GM23338 (cell line): Measurements from ENCODE around the gene FOXD2. TPM values are rescaled to one million over a fixed set of nuclear protein-coding genes. Genes with fewer than 3 reads are reported as not detected.

Experiments used
- ATAC-seq: fragments of 200-7000 bp; cut with Tn5 transposase; 3 replicates; pipeline ENCODE4 v1.9.1; 2020
- DNase-seq: peaks from one replicate; pipeline ENCODE4 v3.0.0-alpha.2; 2015; ENCODE audit warnings: low spot score
- H2AFZ ChIP-seq: fragments of 200-600 bp; sonication (generic); 2 replicates; pipeline ENCODE4 v1.8.0; 2016; ENCODE audit warnings: antibody characterized with exemption, mild to moderate bottlenecking, moderate library complexity
- H3F3A ChIP-seq: fragments of 200-600 bp; sonication (generic); replicated peaks from 2 replicates; pipeline ENCODE4 v1.8.0; 2017; ENCODE audit warnings: antibody characterized with exemption, mixed run types, low read depth
- H3K27ac ChIP-seq: fragments of 200-600 bp; sonication (generic); 2 replicates; pipeline ENCODE4 v1.6.1; 2016; ENCODE audit warnings: low read depth
- H3K27me3 ChIP-seq: fragments of 200-600 bp; sonication (generic); 2 replicates; pipeline ENCODE4 v1.8.0; 2016; ENCODE audit warnings: mild to moderate bottlenecking, mixed run types, moderate library complexity; ENCODE audit not compliant: insufficient read depth
- H3K36me3 ChIP-seq: fragments of 200-600 bp; sonication (generic); 2 replicates; pipeline ENCODE4 v1.8.0; 2016; ENCODE audit warnings: mild to moderate bottlenecking; ENCODE audit not compliant: insufficient read depth
- H3K4me1 ChIP-seq: fragments of 200-600 bp; sonication (generic); 2 replicates; pipeline ENCODE4 v1.8.0; 2016; ENCODE audit warnings: mild to moderate bottlenecking, moderate library complexity; ENCODE audit not compliant: insufficient read depth
- H3K4me2 ChIP-seq: fragments of 200-600 bp; sonication (generic); 2 replicates; pipeline ENCODE4 v1.7.1; 2017; ENCODE audit warnings: mixed run types
- H3K4me3 ChIP-seq: fragments of 200-600 bp; sonication (generic); 2 replicates; pipeline ENCODE4 v1.6.1; 2016; ENCODE audit warnings: mixed run types
- H3K79me2 ChIP-seq: fragments of 200-600 bp; sonication (generic); replicated peaks from 2 replicates; pipeline ENCODE4 v1.8.0; 2017; ENCODE audit warnings: mild to moderate bottlenecking; ENCODE audit not compliant: insufficient read depth
- H3K9me2 ChIP-seq: fragments of 200-600 bp; sonication (generic); 2 replicates; pipeline ENCODE4 v1.8.0; 2017; ENCODE audit not compliant: insufficient read depth
- H4K20me1 ChIP-seq: fragments of 200-600 bp; sonication (generic); replicated peaks from 2 replicates; pipeline ENCODE4 v1.8.0; 2017; ENCODE audit warnings: mild to moderate bottlenecking; ENCODE audit not compliant: insufficient read depth
- H3K27ac Mint-ChIP-seq: 2 replicates; pipeline ENCODE4 v1.8.0; 2020; ENCODE audit warnings: inconsistent platforms, mild to moderate bottlenecking, moderate library complexity, mixed read lengths
- H3K27me3 Mint-ChIP-seq: 3 replicates; pipeline ENCODE4 v1.8.0; 2022; ENCODE audit warnings: low read depth, mild to moderate bottlenecking, moderate library complexity, mixed read lengths, inconsistent platforms; ENCODE audit not compliant: insufficient read depth, poor library complexity
- H3K36me3 Mint-ChIP-seq: 3 replicates; pipeline ENCODE4 v1.8.0; 2021; ENCODE audit warnings: low read depth, mild to moderate bottlenecking, inconsistent platforms, moderate library complexity, mixed read lengths
- H3K4me1 Mint-ChIP-seq: 3 replicates; pipeline ENCODE4 v1.8.0; 2020; ENCODE audit warnings: mild to moderate bottlenecking, inconsistent platforms, mixed read lengths
- H3K4me3 Mint-ChIP-seq: 3 replicates; pipeline ENCODE4 v1.8.0; 2021; ENCODE audit warnings: moderate library complexity, mild to moderate bottlenecking, inconsistent platforms, mixed read lengths
- H3K9me3 Mint-ChIP-seq: 3 replicates; pipeline ENCODE4 v1.8.0; 2020; ENCODE audit warnings: moderate library complexity, mild to moderate bottlenecking, inconsistent platforms, mixed read lengths
- CREB1 ChIP-seq: fragments of 250-450 bp; sonication (Bioruptor Pico); IDR thresholded peaks from 2 replicates; pipeline ENCODE4 v1.5.0; 2020; ENCODE audit warnings: low read depth, mild to moderate bottlenecking, moderate library complexity
- EZH2 ChIP-seq: fragments of 200-600 bp; sonication (generic); IDR thresholded peaks from one replicate; pipeline ENCODE4 v1.8.0; 2017; ENCODE audit warnings: antibody characterized with exemption, mild to moderate bottlenecking, low read depth; ENCODE audit not compliant: unreplicated experiment
- EZH2phosphoT487 ChIP-seq: fragments of 200-600 bp; sonication (generic); IDR thresholded peaks from one replicate; pipeline ENCODE4 v1.8.1; 2018; ENCODE audit warnings: antibody characterized with exemption; ENCODE audit not compliant: unreplicated experiment
- JUNB ChIP-seq: IDR thresholded peaks from one replicate; pipeline ENCODE4 v1.6.1; 2016; ENCODE audit warnings: antibody characterized with exemption; ENCODE audit not compliant: unreplicated experiment
- NANOG ChIP-seq: IDR thresholded peaks from 2 replicates; pipeline ENCODE4 v1.6.1; 2016; ENCODE audit warnings: antibody characterized with exemption, borderline replicate concordance
- POLR2AphosphoS5 ChIP-seq: IDR thresholded peaks from 2 replicates; pipeline ENCODE4 v1.6.1; 2016; ENCODE audit warnings: antibody characterized with exemption, low read depth
- STAT1 ChIP-seq: IDR thresholded peaks from one replicate; pipeline ENCODE4 v1.6.1; 2016; ENCODE audit warnings: antibody characterized with exemption; ENCODE audit not compliant: unreplicated experiment
- ZNF114 ChIP-seq: fragments of 250-450 bp; sonication (Bioruptor Pico); IDR thresholded peaks from 2 replicates; pipeline ENCODE4 v1.5.0; 2020; ENCODE audit warnings: mild to moderate bottlenecking, moderate library complexity
- ZNF331 ChIP-seq: fragments of 250-450 bp; sonication (Bioruptor Pico); IDR thresholded peaks from 2 replicates; pipeline ENCODE4 v1.5.0; 2020; ENCODE audit warnings: low read depth, mild to moderate bottlenecking, moderate library complexity
- polyA plus RNA-seq: library from polyadenylated mRNA; unstranded; fragments of >200 nt; fragmentation: Nextera tagmentation; extraction: Ambion mirVana; gene quantifications from 2 replicates; pipeline ENCODE4 v1.2.1, GENCODE V29; 2016
- total RNA-seq: library from RNA; depleted of rRNA; stranded (reverse); fragments of >200 nt; shearing (Covaris generic); gene quantifications from 2 replicates; pipeline ENCODE4 v1.2.3, GENCODE V29; 2014
- TF ChIP-seq, protein P1 (sequence below): IDR thresholded peaks from one replicate; pipeline ENCODE4 v1.6.1; 2018; ENCODE audit warnings: antibody characterized with exemption; ENCODE audit not compliant: unreplicated experiment
- TF ChIP-seq, protein P2 (sequence below): fragments of 250-450 bp; sonication (Bioruptor Pico); IDR thresholded peaks from 2 replicates; pipeline ENCODE4 v1.5.0; 2020; ENCODE audit warnings: mild to moderate bottlenecking, moderate library complexity
- TF ChIP-seq, protein P3 (sequence below): IDR thresholded peaks from 2 replicates; pipeline ENCODE4 v1.6.1; 2016; ENCODE audit warnings: antibody characterized with exemption
- TF ChIP-seq, protein P4 (sequence below), 2 experiments: fragments of 200-600 bp in 1 of 2; sonication (generic) in 1 of 2; conservative IDR thresholded peaks; 2 replicates each; pipeline versions ENCODE4 v1.5.1 to v1.6.1; 2016 to 2017; ENCODE audit warnings: antibody characterized with exemption in 2 of 2, low read depth in 2 of 2, mild to moderate bottlenecking in 2 of 2, moderate library complexity in 1 of 2

The FOXD2 gene
- total and polyA plus RNA-seq, 2 experiments from 2014 or later, result 0.28 TPM; not detected in 1

DNA sequence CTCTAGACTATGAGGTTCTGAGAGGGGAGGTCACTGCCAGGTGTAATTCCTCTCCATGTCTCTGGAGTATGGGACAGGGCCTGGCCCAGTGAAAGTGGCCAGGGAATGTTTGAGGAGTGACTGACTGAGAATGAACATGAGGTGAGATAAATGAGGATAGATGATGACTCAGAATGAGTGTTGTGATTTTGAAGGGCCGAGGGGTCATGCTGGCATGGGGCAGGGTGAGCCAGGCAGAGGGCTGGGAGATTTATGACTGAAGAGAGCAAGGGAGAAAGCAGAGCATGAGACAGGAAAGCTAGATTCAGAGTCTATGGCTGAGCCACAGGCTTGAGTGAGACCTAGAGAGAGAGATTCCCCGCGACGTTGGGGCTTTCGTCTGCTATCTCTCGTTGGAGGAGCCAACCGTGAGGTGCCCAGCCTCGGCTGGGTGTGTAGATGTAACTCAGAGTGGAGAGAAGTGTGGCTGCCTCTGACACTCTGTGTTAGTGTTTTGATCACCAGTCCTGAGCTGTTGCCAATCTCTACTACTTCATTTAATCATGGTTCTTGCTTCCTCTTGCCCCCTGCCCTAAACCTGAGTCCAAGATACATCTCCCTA lies 50.1 kb downstream of the FOXD2 start:
- Histone ChIP-seq H3K4me3 (no peak overlapping the region), H3K36me3 (no peaks in the 10 kb centered on the region), H3K4me2 (no peak overlapping the region), H4K20me1 (no peaks in the 10 kb centered on the region), H3K4me1 (no peaks in the 10 kb centered on the region), H3K9me2 (no peaks in the 10 kb centered on the region), H3K27ac (no peak overlapping the region), H3F3A (no peaks in the 10 kb centered on the region), H2AFZ (no peak overlapping the region), H3K27me3 (no peaks in the 10 kb centered on the region), H3K79me2 (no peaks in the 10 kb centered on the region)
- DNase-seq, result no peak
- Mint-ChIP-seq H3K27ac (no peak overlapping the region), H3K4me1 (no peaks in the 10 kb centered on the region), H3K36me3 (no peaks in the 10 kb centered on the region), H3K4me3 (no peak overlapping the region), H3K27me3 (no peaks in the 10 kb centered on the region), H3K9me3 (no peaks in the 10 kb centered on the region)
- TF ChIP-seq ZNF331, result no peak
- TF ChIP-seq, protein P1, sequence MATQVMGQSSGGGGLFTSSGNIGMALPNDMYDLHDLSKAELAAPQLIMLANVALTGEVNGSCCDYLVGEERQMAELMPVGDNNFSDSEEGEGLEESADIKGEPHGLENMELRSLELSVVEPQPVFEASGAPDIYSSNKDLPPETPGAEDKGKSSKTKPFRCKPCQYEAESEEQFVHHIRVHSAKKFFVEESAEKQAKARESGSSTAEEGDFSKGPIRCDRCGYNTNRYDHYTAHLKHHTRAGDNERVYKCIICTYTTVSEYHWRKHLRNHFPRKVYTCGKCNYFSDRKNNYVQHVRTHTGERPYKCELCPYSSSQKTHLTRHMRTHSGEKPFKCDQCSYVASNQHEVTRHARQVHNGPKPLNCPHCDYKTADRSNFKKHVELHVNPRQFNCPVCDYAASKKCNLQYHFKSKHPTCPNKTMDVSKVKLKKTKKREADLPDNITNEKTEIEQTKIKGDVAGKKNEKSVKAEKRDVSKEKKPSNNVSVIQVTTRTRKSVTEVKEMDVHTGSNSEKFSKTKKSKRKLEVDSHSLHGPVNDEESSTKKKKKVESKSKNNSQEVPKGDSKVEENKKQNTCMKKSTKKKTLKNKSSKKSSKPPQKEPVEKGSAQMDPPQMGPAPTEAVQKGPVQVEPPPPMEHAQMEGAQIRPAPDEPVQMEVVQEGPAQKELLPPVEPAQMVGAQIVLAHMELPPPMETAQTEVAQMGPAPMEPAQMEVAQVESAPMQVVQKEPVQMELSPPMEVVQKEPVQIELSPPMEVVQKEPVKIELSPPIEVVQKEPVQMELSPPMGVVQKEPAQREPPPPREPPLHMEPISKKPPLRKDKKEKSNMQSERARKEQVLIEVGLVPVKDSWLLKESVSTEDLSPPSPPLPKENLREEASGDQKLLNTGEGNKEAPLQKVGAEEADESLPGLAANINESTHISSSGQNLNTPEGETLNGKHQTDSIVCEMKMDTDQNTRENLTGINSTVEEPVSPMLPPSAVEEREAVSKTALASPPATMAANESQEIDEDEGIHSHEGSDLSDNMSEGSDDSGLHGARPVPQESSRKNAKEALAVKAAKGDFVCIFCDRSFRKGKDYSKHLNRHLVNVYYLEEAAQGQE, result no peak
- no peak for TF ChIP-seq NANOG
- no peak for TF ChIP-seq STAT1
- TF ChIP-seq JUNB, result no peak
- TF ChIP-seq, protein P2, sequence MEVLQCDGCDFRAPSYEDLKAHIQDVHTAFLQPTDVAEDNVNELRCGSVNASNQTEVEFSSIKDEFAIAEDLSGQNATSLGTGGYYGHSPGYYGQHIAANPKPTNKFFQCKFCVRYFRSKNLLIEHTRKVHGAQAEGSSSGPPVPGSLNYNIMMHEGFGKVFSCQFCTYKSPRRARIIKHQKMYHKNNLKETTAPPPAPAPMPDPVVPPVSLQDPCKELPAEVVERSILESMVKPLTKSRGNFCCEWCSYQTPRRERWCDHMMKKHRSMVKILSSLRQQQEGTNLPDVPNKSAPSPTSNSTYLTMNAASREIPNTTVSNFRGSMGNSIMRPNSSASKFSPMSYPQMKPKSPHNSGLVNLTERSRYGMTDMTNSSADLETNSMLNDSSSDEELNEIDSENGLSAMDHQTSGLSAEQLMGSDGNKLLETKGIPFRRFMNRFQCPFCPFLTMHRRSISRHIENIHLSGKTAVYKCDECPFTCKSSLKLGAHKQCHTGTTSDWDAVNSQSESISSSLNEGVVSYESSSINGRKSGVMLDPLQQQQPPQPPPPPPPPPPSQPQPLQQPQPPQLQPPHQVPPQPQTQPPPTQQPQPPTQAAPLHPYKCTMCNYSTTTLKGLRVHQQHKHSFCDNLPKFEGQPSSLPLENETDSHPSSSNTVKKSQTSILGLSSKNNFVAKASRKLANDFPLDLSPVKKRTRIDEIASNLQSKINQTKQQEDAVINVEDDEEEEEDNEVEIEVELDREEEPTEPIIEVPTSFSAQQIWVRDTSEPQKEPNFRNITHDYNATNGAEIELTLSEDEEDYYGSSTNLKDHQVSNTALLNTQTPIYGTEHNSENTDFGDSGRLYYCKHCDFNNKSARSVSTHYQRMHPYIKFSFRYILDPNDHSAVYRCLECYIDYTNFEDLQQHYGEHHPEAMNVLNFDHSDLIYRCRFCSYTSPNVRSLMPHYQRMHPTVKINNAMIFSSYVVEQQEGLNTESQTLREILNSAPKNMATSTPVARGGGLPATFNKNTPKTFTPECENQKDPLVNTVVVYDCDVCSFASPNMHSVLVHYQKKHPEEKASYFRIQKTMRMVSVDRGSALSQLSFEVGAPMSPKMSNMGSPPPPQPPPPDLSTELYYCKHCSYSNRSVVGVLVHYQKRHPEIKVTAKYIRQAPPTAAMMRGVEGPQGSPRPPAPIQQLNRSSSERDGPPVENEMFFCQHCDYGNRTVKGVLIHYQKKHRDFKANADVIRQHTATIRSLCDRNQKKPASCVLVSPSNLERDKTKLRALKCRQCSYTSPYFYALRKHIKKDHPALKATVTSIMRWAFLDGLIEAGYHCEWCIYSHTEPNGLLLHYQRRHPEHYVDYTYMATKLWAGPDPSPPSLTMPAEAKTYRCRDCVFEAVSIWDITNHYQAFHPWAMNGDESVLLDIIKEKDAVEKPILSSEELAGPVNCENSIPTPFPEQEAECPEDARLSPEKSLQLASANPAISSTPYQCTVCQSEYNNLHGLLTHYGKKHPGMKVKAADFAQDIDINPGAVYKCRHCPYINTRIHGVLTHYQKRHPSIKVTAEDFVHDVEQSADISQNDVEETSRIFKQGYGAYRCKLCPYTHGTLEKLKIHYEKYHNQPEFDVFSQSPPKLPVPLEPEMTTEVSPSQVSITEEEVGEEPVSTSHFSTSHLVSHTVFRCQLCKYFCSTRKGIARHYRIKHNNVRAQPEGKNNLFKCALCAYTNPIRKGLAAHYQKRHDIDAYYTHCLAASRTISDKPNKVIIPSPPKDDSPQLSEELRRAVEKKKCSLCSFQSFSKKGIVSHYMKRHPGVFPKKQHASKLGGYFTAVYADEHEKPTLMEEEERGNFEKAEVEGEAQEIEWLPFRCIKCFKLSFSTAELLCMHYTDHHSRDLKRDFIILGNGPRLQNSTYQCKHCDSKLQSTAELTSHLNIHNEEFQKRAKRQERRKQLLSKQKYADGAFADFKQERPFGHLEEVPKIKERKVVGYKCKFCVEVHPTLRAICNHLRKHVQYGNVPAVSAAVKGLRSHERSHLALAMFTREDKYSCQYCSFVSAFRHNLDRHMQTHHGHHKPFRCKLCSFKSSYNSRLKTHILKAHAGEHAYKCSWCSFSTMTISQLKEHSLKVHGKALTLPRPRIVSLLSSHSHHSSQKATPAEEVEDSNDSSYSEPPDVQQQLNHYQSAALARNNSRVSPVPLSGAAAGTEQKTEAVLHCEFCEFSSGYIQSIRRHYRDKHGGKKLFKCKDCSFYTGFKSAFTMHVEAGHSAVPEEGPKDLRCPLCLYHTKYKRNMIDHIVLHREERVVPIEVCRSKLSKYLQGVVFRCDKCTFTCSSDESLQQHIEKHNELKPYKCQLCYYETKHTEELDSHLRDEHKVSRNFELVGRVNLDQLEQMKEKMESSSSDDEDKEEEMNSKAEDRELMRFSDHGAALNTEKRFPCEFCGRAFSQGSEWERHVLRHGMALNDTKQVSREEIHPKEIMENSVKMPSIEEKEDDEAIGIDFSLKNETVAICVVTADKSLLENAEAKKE (CRISPR knock-in tag), result no peak
- TF ChIP-seq, protein P3, sequence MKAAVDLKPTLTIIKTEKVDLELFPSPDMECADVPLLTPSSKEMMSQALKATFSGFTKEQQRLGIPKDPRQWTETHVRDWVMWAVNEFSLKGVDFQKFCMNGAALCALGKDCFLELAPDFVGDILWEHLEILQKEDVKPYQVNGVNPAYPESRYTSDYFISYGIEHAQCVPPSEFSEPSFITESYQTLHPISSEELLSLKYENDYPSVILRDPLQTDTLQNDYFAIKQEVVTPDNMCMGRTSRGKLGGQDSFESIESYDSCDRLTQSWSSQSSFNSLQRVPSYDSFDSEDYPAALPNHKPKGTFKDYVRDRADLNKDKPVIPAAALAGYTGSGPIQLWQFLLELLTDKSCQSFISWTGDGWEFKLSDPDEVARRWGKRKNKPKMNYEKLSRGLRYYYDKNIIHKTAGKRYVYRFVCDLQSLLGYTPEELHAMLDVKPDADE, result no peak
- no peak for TF ChIP-seq POLR2AphosphoS5
- TF ChIP-seq, protein P4, sequence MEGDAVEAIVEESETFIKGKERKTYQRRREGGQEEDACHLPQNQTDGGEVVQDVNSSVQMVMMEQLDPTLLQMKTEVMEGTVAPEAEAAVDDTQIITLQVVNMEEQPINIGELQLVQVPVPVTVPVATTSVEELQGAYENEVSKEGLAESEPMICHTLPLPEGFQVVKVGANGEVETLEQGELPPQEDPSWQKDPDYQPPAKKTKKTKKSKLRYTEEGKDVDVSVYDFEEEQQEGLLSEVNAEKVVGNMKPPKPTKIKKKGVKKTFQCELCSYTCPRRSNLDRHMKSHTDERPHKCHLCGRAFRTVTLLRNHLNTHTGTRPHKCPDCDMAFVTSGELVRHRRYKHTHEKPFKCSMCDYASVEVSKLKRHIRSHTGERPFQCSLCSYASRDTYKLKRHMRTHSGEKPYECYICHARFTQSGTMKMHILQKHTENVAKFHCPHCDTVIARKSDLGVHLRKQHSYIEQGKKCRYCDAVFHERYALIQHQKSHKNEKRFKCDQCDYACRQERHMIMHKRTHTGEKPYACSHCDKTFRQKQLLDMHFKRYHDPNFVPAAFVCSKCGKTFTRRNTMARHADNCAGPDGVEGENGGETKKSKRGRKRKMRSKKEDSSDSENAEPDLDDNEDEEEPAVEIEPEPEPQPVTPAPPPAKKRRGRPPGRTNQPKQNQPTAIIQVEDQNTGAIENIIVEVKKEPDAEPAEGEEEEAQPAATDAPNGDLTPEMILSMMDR (conservative IDR thresholded peaks at IDR 0.05; ENCODE audit: low read depth in 2 of 2), result no peak
- TF ChIP-seq CREB1 (CRISPR knock-in tag), result no peak
- no peak for TF ChIP-seq ZNF114
- no peak for TF ChIP-seq EZH2phosphoT487
- TF ChIP-seq EZH2, result no peak
- no peak for ATAC-seq
